ENCODE measurements around the gene TTC4. TPM values are rescaled to one million over a fixed set of nuclear protein-coding genes. Genes with fewer than 3 reads are reported as not detected.

TTC4 gene
- total RNA-seq, 1 donor from 2014 or later, result 12.7 TPM

DNA sequence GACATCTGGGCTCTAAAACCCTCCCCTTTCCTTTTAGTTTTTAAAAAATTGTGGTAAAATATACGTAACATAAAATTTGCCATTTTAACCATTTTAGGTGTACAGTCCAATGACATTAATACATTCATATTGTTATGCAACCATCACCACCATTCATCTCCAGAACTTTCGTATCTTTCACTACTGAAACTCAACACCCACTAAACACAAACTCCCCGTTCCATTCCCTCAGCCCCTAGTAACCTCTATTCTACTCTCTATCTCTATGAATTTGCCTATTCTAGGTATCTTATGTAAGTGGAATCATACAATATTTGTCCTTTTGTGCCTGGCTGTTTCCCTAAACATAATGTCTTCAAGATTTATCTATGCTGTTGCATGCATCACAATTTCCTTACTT, 19.4 kb upstream of the TTC4 start:
- TF ChIP-seq, protein P1, sequence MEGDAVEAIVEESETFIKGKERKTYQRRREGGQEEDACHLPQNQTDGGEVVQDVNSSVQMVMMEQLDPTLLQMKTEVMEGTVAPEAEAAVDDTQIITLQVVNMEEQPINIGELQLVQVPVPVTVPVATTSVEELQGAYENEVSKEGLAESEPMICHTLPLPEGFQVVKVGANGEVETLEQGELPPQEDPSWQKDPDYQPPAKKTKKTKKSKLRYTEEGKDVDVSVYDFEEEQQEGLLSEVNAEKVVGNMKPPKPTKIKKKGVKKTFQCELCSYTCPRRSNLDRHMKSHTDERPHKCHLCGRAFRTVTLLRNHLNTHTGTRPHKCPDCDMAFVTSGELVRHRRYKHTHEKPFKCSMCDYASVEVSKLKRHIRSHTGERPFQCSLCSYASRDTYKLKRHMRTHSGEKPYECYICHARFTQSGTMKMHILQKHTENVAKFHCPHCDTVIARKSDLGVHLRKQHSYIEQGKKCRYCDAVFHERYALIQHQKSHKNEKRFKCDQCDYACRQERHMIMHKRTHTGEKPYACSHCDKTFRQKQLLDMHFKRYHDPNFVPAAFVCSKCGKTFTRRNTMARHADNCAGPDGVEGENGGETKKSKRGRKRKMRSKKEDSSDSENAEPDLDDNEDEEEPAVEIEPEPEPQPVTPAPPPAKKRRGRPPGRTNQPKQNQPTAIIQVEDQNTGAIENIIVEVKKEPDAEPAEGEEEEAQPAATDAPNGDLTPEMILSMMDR (IDR thresholded peaks at IDR 0.05), result no peak
- Mint-ChIP-seq H3K27me3 (ENCODE audit: low read depth) (peaks cover 45% of the 10 kb centered on the region), H3K9me3 (ENCODE audit: low read depth) (no peaks in the 10 kb centered on the region), H3K4me1 (ENCODE audit: low read depth) (no peaks in the 10 kb centered on the region), H3K36me3 (ENCODE audit: low read depth) (no peaks in the 10 kb centered on the region), H3K4me3 (ENCODE audit: unreplicated experiment) (no peak overlapping the region), H3K27ac (ENCODE audit: unreplicated experiment) (no peak overlapping the region)
- DNase-seq (ENCODE audit: low spot score), result no peak

DNA sequence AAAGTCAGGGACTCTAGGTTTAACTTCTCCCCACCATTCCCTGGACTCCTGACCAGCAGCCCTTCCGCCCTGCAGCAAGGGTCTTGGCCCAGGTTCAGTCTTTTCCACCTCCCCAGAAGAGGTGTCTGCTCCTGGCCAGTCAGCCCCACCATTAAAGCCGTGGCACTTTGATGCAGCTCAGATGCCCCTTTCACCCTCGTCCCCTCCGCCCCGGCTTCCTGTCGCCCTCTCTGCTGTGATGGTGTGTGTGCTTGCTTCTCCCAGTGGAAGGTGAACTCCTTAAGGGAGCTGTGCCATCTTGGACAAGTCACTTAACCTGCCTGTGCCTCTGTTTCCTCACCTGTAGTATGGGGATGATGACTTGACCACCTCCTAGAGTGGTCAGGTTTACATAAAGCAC, 17.8 kb upstream of the TTC4 start:
- no peaks in the 10 kb centered on the region for H3K36me3 Mint-ChIP-seq (ENCODE audit: low read depth)
- no peak overlapping the region for H3K27ac Mint-ChIP-seq (ENCODE audit: unreplicated experiment)
- peaks cover 56% of the 10 kb centered on the region for H3K27me3 Mint-ChIP-seq (ENCODE audit: low read depth)
- TF ChIP-seq, protein P1 (IDR thresholded peaks at IDR 0.05), result no peak
- H3K4me3 Mint-ChIP-seq (ENCODE audit: unreplicated experiment), result no peak overlapping the region
- no peaks in the 10 kb centered on the region for H3K4me1 Mint-ChIP-seq (ENCODE audit: low read depth)
- DNase-seq (ENCODE audit: low spot score), result peak; percentile 55
- no peaks in the 10 kb centered on the region for H3K9me3 Mint-ChIP-seq (ENCODE audit: low read depth)

DNA sequence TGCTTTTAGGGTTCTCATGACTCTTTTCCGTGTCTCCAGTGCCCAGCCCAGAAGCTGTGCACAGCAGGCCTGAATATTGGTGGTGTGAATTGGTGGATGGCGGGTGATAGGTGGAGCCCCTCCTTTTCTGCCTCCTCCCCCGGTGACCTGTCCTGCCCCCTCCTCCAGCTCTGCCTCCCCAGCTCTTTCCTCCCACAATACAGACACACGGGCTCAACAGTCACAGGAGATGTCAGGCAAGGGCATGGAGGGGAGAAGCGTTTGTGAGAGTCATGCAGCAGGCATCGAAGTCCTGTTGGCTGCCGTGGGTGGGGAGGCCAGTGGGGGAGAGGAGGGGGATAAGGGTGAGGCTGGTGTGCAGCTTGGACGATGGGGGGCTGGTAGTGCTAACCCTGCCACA, 17.3 kb upstream of the TTC4 start:
- no peaks in the 10 kb centered on the region for H3K9me3 Mint-ChIP-seq (ENCODE audit: low read depth)
- H3K27ac Mint-ChIP-seq (ENCODE audit: unreplicated experiment), result no peak overlapping the region
- H3K27me3 Mint-ChIP-seq (ENCODE audit: low read depth), result peaks cover 60% of the 10 kb centered on the region

DNA sequence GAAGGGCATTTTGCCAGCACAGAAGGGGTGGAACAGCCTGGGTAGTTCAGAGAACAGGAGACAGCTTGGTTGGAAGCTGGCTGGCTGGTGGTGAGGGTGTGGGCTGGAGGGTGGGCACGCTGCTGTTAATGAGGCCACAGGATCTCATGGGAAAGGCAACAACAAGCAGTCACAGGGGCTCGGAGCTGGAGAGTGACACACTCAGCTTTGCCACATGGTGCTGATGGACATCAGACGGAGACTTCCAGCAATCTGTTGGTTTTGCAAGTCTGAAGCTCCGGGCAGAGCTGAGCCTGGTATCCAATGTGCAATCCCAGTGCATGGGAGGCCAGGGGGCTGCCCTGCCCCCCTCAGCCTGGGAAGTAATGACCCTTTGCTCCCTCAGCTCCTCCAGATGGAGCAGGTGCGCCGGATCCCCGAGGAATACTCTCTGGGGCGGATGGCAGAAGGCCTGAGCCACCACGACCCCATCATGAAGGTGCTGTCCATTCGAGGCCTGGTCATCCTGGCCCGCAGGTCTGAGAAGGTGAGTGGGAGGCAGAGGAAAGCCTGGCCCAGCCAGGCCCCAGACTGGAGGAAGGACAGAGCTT, 15.6 kb upstream of the TTC4 start:
- TF ChIP-seq, protein P1 (IDR thresholded peaks at IDR 0.05), result no peak
- H3K4me3 Mint-ChIP-seq (ENCODE audit: unreplicated experiment), result no peak overlapping the region
- H3K4me1 Mint-ChIP-seq (ENCODE audit: low read depth), result no peaks in the 10 kb centered on the region
- no peaks in the 10 kb centered on the region for H3K9me3 Mint-ChIP-seq (ENCODE audit: low read depth)
- H3K27me3 Mint-ChIP-seq (ENCODE audit: low read depth), result peaks cover 60% of the 10 kb centered on the region
- H3K27ac Mint-ChIP-seq (ENCODE audit: unreplicated experiment), result no peak overlapping the region
- no peaks in the 10 kb centered on the region for H3K36me3 Mint-ChIP-seq (ENCODE audit: low read depth)
- DNase-seq (ENCODE audit: low spot score), result peak; percentile 73

More for the DNA sequence above, 17.3 kb upstream of the TTC4 start:
- Mint-ChIP-seq H3K4me1 (ENCODE audit: low read depth) (no peaks in the 10 kb centered on the region), H3K4me3 (ENCODE audit: unreplicated experiment) (no peak overlapping the region), H3K36me3 (ENCODE audit: low read depth) (no peaks in the 10 kb centered on the region)
- peak; percentile 36 for DNase-seq (ENCODE audit: low spot score)
- TF ChIP-seq, protein P1 (IDR thresholded peaks at IDR 0.05), result no peak

DNA sequence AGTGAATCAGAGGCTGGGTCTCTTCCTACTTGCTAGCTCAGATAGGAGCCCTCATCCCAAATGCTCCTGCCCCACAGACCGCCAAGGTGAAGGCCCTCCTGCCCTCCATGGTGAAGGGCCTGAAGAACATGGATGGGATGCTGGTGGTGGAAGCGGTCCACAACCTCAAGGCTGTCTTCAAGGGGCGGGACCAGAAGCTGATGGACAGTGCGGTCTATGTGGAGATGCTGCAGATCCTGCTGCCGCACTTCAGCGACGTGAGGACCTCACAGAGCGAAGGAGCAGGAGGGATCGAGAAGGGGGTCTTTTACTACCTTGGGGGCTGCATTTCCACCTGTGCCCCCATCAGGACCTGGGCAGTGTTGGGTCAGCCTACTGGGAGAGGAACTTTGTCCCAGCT, 14.6 kb upstream of the TTC4 start:
- TF ChIP-seq, protein P1 (IDR thresholded peaks at IDR 0.05), result no peak
- no peaks in the 10 kb centered on the region for H3K4me1 Mint-ChIP-seq (ENCODE audit: low read depth)
- no peaks in the 10 kb centered on the region for H3K36me3 Mint-ChIP-seq (ENCODE audit: low read depth)
- H3K9me3 Mint-ChIP-seq (ENCODE audit: low read depth), result no peaks in the 10 kb centered on the region
- DNase-seq (ENCODE audit: low spot score), result peak; percentile 52
- H3K27me3 Mint-ChIP-seq (ENCODE audit: low read depth), result peaks cover 58% of the 10 kb centered on the region
- H3K27ac Mint-ChIP-seq (ENCODE audit: unreplicated experiment), result no peak overlapping the region
- H3K4me3 Mint-ChIP-seq (ENCODE audit: unreplicated experiment), result no peak overlapping the region

Measured in chondrocyte (in vitro differentiated cells).